ENCODE data around the gene PDXP.
"Not testable (repeated sequence)": the region's sequence is repeated elsewhere in the genome, so short reads cannot be mapped to it uniquely, and the experiment has no call there.

Gene PDXP

DNA sequence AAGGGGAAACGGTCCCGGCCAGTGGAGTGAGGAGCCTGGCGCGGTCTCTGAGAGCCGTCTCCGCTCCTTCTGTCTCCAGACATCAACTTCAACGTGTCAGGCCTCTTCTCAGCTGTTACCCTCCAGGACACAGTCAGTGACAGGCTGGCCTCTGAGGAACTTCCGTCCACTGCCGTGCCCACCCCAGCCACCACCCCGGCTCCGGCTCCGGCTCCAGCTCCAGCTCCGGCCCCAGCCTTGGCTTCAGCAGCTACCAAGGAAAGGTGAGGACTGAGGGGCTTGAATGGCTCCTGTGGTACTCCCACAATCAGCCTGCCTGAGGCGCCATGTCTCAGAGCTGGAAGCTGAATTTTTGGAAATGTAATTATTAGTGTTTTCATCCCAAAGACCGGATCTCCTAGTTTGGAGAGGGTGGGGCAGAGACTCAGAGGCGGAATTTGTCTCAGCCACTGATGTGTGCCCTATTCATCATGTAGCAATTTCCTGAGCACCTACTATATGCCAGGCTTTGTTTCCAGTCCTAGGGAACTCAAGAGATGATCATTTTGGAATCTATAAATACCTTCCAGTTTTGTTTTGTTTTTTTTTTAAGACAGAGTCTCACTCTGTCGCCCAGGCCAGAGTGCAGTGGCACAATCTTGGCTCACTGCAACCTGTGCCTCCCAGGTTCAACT, 7.9 kb upstream of the PDXP start:
- no peak for DNase-seq

DNA sequence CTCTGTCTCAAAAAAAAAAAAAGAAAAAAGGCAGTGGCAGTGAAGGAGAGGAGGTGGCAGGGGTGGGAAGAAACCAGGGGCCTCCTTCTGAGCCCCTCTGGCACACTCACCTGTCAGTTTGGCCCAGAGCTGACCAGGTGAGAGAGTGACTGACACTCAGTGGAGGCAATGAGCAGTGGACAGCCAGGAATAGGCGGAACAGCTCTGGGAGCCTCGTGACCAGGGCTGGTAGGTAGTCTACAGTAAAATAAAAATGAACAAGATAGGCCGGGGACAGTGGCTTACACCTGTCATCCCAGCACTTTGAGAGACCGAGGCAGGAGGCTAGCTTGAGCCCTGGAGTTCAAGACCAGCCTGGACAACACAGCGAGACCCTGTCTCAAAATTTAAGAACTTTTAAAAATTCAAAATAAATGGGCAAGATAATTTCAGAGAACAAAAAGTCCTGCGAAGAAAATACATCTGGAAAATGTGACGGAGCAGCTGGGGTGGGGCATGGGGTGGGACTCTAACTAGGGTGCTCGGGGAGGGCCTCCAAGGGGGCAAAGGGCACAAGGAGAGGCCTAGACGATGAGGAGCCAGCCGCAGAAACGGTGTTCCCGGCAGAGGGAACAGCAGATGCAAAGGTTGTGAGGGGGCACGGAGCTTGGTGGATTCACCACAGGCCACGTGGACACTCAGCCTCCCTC, 3.8 kb upstream of the PDXP start:
- no peak for DNase-seq

DNA sequence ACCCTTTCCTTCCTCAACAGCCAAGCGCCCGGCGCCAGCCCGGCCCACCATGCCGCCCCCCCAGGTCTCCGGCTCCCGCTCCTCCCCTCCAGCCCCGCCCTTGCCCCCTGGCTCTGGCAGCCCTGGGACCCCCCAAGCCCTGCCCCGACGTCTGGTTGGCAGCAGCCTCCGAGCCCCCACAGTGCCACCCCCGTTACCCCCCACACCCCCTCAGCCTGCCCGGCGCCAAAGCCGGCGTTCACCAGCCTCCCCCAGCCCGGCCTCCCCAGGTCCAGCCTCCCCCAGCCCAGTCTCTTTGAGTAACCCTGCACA, 3.3 kb upstream of the PDXP start:
- DNase-seq, result no peak

- DNase-seq, result not testable (repeated sequence)
Measured at GRCh38 chr22:37656583-37656982, 1.9 kb upstream of the PDXP start.

GRCh38 chr22:37657590-37658132, 862 bp upstream of the PDXP start:
- no peak for DNase-seq

GRCh38 chr22:37659066-37659896, 758 bp downstream of the PDXP start:
- peak; percentile 39 to 41 for DNase-seq

DNA sequence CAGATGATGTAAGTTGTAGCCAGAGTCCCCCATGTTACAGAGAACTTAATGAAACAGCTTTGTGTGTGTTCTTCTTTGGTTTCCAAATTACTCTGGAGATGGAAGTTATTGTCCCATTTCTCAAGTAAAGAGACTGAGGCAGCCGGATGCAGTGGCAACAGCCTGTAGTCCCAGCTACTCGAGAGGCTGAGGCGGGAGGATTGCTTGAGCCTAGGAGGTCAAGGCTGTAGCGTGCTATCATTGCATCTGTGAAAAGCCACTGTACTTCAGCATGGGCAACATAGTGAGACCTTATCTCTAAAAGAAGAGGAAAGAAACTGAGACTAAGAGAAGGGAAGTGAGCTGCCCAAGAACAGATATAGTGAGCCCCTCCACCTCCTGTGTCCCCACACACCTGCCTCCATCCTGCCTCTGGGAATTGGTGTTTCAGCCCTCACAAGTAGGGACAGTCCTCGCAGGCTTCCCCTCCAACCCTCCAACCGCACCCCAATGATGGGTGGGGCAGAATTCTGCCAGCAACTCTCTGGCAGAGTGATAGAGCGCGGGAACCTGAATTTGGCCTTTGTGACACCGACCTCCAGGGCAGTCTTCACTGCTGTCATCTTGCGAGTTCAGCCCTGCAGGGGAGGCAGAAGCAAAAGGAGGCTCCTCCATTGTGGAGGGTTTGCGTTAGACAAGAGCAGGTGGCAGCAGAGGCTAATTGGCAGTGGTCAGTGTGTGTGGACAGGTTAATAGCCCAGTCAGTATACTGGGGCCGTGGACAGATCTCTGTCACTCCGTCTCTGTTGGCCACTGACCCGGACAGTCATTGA, 1.6 kb downstream of the PDXP start:
- no peak for DNase-seq

DNA sequence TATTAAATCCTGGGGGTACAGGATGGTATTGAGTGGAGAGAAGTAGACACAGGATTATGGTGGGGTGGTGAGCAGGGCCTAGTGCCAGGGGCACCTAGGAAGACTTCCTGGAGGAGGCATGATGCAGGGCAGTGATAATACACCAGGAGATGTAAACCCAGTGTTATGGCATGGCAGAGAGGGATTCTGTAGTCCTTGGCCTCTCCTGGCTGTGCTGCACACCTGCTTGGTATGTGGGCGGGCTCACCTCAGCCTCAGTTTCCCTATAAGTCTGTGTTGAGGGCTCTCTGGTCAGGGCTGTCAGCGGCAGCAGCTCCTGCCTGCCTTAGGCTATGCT, 2.2 kb downstream of the PDXP start:
- DNase-seq, result no peak

GRCh38 chr22:37661160-37661924, 2.8 kb downstream of the PDXP start:
- no peak for DNase-seq

GRCh38 chr22:37662039-37662438, 3.5 kb downstream of the PDXP start:
- no peak for DNase-seq

DNA sequence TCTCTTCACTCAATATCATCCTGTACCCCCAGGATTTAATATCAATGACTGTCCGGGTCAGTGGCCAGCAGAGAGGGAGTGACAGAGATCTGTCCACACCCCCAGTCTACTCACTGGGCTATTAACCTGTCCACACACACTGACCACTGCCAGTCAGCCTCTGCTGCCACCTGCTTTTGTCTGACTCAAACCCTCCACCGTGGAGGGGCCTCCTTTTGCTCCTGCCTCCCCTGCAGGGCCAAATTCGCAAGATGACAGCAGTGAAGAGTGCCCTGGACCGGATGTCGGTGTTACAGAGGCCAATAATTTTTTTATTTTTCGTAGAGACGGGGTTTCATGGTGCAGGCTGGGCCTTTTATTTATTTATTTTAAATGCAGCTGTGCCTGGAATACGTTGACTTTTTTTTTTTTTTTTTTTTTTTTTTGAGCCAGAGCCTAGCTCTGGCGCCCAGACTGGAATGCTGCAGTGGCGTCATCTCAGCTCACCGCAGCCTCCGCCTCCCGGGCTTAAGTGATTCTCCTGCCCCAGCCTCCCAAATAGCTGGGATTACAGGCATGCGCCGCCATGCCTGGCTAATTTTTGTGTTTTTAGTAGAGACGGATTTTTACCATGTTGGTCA, 5.1 kb downstream of the PDXP start:
- DNase-seq, result no peak

- DNase-seq, result no peak
Measured at GRCh38 chr22:37664249-37665101, 6.0 kb downstream of the PDXP start.

DNA sequence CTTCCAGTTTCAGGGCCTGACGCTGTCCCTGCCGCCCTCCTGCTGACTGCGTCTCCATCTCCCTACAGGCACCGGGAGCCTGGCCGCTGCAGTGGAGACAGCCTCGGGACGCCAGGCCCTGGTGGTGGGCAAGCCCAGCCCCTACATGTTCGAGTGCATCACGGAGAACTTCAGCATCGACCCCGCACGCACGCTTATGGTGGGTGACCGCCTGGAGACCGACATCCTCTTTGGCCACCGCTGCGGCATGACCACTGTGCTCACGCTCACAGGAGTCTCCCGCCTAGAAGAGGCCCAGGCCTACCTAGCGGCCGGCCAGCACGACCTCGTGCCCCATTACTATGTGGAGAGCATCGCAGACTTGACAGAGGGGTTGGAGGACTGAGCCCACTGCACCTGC, 7.0 kb downstream of the PDXP start:
- DNase-seq, result no peak

DNA sequence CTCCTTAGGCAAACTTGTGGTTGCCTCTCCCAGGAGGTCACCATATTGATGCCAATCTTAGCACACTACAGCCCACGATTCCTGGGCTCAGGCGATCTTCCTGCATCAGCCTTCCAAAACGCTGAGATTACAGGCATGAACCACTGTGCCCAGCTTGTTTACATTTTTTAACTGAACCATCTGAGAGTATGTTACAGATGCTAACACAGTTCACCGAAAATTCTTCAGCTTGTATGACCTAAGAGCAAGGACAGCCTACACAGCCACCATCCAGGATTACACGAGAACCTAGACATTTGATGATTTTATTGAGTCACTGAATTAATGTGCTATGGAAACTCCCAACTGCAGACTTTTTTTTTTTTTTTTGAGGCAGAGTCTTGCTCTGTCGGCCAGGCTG, 11.1 kb downstream of the PDXP start:
- no peak for DNase-seq

DNA sequence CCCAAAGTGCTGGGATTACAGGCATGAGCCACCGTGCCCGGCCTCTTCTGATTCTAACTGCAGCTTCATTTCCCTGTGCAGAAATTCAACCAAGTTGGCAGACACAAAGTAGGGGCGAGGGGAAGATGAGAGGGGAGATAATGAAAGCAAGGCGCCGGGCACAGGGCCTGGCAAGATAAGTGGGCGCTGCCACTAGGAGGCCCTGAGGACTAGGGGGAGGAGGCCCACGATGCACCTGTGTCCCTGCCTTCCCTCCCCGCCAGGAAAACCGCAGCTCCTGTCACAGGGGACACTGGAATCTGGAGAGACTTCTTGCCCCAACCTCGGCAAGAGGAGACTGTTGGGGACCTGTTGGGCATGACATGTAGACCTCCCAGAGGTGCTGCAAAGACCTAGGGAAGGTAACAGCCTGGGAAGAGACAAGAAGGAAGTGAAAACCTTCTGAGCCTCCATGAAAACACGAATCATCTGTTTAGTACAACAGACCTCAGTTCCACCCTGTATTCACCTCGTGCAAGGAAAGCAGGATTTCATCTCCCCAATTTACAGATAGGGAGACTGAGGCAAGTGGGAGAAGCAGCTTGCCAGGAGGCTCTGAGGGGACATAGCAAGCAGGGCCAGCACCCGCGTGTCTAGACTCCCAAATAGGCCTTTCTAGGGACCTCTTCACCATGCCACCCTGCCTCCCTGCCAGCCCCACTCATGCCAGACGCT, 13.8 kb downstream of the PDXP start:
- no peak for DNase-seq

DNA sequence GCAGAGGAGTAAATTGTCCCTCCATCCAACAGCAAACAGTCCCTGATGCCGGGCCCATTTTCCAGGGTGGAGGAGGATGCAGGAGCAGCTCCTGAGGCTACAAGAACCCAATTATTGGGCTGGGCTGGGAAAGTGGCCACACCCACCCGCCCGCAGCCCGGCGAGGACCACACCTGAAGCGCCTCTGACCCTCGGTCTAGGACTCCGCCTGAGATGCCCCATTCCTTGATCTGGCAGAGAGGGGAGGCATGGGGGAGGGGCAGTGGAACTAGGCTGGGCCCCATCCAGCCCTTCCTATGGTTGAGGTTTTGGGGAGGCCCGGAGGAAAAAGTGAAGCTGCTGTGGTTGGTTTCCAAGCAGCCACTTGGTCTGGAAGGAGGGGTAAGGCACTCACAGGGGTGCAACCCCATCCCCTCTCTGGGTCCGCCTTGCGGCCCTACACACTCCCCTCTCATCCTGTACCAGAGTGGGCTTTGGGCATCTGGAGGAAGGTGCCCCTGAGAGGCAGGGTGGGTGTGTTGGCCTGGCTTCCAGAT, 14.5 kb downstream of the PDXP start:
- peak in 1 of 2 donors; percentile 33 for DNase-seq

GRCh38 chr22:37674248-37674647, 15.7 kb downstream of the PDXP start:
- DNase-seq, result no peak

DNA sequence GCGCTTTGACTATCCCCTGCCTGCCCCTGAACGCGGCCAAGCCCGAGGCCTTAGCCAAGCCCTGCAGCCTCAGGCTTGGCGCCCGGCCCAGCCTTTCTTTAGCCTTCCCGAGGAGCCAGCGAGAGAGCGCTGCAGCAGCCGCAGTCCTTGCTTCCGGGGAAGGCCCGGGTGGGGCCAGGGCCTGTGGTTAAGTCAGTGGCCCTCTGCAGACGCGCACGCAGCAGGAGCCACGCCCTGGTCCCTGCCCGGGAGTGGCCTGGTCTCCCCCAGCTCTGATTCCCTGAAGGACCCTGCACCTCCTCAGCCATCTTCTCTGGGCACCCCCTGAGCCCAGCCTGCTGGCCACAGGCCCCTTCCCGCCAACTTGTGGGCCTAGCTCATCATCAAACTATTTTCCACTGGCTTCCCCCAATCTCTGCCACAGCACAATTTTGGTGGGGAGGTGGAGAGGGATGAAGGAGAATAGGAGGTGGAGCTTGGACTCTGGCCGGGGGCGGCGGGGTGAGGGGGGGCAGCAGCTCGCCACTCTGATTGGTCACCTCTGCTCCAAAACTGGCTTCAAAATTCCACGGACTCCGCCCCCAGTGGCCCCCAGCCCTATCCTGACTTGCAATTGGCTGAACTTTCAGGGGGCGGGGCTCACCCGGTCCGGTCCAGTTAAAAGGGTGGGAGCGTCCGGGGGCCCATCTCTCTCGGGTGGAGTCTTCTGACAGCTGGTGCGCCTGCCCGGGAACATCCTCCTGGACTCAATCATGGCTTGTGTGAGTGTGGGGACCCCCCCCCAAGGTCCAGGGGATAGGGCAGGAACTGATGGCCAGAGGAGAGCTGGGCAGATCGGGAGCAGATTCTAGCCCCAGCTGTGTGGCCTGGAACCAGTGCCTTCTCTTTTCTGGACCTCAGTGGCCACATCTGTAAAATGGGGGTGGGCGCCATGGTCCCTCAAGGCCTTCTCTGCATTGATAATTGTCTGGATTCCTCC, 16.7 kb downstream of the PDXP start, which contains the start of gene LGALS1:
Gene LGALS1, plus strand, starts transcription at position 686 of the 979 bp plus-strand sequence. Its CDS starts 67 bp downstream, at position 753.
- peak; percentile 56 to 74 for DNase-seq

Data from stimulated activated CD4-positive, alpha-beta T cell treated with anti-CD3 and anti-CD28 coated beads, Interleukin-2, amount 100 ng/mL, for 24 hours (primary cell).